SU-DHL-6 (cell line): Measurements from ENCODE around the gene ADAMTS18.

Source experiments
- EZH2phosphoT487 ChIP-seq: fragments of 200-600 bp; sonication (generic), shearing (Covaris generic); conservative IDR thresholded peaks from 2 replicates; pipeline ENCODE4 v1.6.1; 2018; ENCODE audit warnings: mild to moderate bottlenecking, antibody characterized with exemption, low read length, moderate library complexity, mixed read lengths
- TF ChIP-seq, protein P1 (sequence below): fragments of 200-600 bp; sonication (generic); IDR thresholded peaks from one replicate; pipeline ENCODE4 v1.5.1; 2017; ENCODE audit warnings: antibody characterized with exemption, mild to moderate bottlenecking, low read length, moderate library complexity; ENCODE audit not compliant: insufficient read depth, poor library complexity, severe bottlenecking

DNA sequence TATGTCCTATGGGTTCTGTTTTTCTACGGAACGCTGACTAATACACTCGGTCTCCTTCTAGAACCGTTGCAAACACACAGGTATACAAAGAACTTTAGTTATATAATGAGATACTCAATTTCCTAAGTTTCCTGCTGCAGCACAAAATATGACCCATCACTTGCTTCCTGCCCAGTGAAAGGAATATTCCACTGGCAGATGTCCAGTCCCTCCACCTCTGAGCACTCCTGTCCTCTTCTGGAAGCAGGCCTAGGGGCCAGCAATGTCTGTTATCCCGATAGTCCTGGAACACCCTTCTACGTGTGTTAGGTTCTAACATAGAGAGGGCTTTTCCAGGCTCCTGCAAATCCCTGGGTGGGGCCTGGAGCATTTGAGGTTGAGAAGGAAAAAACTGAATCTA lies 32.7 kb downstream of the ADAMTS18 start:
- TF ChIP-seq, protein P1, sequence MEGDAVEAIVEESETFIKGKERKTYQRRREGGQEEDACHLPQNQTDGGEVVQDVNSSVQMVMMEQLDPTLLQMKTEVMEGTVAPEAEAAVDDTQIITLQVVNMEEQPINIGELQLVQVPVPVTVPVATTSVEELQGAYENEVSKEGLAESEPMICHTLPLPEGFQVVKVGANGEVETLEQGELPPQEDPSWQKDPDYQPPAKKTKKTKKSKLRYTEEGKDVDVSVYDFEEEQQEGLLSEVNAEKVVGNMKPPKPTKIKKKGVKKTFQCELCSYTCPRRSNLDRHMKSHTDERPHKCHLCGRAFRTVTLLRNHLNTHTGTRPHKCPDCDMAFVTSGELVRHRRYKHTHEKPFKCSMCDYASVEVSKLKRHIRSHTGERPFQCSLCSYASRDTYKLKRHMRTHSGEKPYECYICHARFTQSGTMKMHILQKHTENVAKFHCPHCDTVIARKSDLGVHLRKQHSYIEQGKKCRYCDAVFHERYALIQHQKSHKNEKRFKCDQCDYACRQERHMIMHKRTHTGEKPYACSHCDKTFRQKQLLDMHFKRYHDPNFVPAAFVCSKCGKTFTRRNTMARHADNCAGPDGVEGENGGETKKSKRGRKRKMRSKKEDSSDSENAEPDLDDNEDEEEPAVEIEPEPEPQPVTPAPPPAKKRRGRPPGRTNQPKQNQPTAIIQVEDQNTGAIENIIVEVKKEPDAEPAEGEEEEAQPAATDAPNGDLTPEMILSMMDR, result no peak
- no peak for TF ChIP-seq EZH2phosphoT487
